Esophagus muscularis mucosa (tissue), 4 donors: Measurements from ENCODE around the gene GFER.

Source experiments
- CTCF ChIP-seq, 3 experiments: fragments of 200-600 bp in 2 of 3; fragments of 450-650 bp in 1 of 3; sonication (generic) in 2 of 3; IDR thresholded peaks; one replicate each; pipeline ENCODE4 v1.5.1; 2017 to 2019; ENCODE audit warnings: antibody characterized with exemption in 3 of 3, mild to moderate bottlenecking in 2 of 3, moderate library complexity in 1 of 3
- EP300 ChIP-seq: sonication (generic); formaldehyde crosslinking; IDR thresholded peaks from one replicate; pipeline ENCODE4 v1.6.1; 2017; ENCODE audit warnings: antibody characterized with exemption
- POLR2A ChIP-seq: fragments of 450-650 bp; IDR thresholded peaks from one replicate; pipeline ENCODE4 v1.6.1; 2017; ENCODE audit warnings: antibody characterized with exemption, moderate library complexity, mild to moderate bottlenecking, low read depth
- POLR2AphosphoS5 ChIP-seq, 2 donors: sonication (generic); formaldehyde crosslinking; IDR thresholded peaks; one replicate each; pipeline ENCODE4 v1.6.1; 2017; ENCODE audit warnings: antibody characterized with exemption in 2 of 2

GRCh38 chr16:1973461-1974156 lies 10.4 kb upstream of the GFER start:
- TF ChIP-seq CTCF (IDR thresholded peaks at IDR 0.05) (no peak), POLR2A (no peak), EP300 (no peak), POLR2AphosphoS5 (IDR thresholded peaks at IDR 0.05) (no peak)
